ENCODE data around the gene BHLHA9. TPM values are rescaled to one million over a fixed set of nuclear protein-coding genes. Genes with fewer than 3 reads are reported as not detected.

Gene BHLHA9
- total and polyA plus RNA-seq, 2 donors (not counting 3 experiments of a cell fraction or from before 2014, with no cell fraction given): not detected

GRCh38 chr17:1302761-1303160 lies 32.5 kb downstream of the BHLHA9 start:
- POLR2A ChIA-PET: no interaction called here
- H3K27me3 ChIP-seq (ENCODE audit: control insufficient read depth in 2 of 2, insufficient read depth in 2 of 2, low read length in 2 of 2): peaks cover 5 to 11% of the 10 kb centered on the region in 2 experiments
- no peak overlapping the region for H3K27ac ChIP-seq (ENCODE audit: insufficient read depth, low read depth, low read length)
- TF ChIP-seq JUN (IDR thresholded peaks at IDR 0.05; ENCODE audit: borderline replicate concordance, insufficient read depth, insufficient read length, low read depth) (no peak), POLR2A (IDR thresholded peaks at IDR 0.05; ENCODE audit: low read depth, low read length) (no peak), GATA2 (IDR thresholded peaks at IDR 0.05; ENCODE audit: insufficient read depth, insufficient read length, low read depth, low read length) (no peak), FOS (IDR thresholded peaks at IDR 0.05; ENCODE audit: borderline replicate concordance, insufficient read depth, low read length) (no peak), EZH2 (IDR thresholded peaks at IDR 0.05; ENCODE audit: borderline replicate concordance, low read depth, low read length, severe bottlenecking) (no peak), MYC (IDR thresholded peaks at IDR 0.05; ENCODE audit: low read depth, low read length) (no peak)
- no peaks in the 10 kb centered on the region for H3K79me2 ChIP-seq (ENCODE audit: control insufficient read depth, insufficient read depth, low read length)
- no peak overlapping the region for H2AFZ ChIP-seq (ENCODE audit: low read depth, low read length)
- H4K20me1 ChIP-seq (replicated peaks; ENCODE audit: control insufficient read depth, extremely low read depth, insufficient read depth, low read length): no peaks in the 10 kb centered on the region
- H3K9ac ChIP-seq (replicated peaks; ENCODE audit: extremely low read depth, insufficient read depth, low read length): no peak overlapping the region
- intact Hi-C loops (cut with micrococcal nuclease) (no loop called here), dilution Hi-C loops (cut with MboI; ENCODE audit: extremely low pct_ligation_motif_present, low sequenced_read_pairs) (no loop called here)
- BruUV-seq (replicated peaks): no TSS peak
- no peaks in the 10 kb centered on the region for H3K36me3 ChIP-seq (ENCODE audit: control insufficient read depth in 2 of 2, extremely low read depth in 1 of 2, insufficient read depth in 2 of 2, low read length in 2 of 2)
- DNase-seq (ENCODE audit: low read depth, low spot score): no peak
- H3K4me2 ChIP-seq (ENCODE audit: insufficient read depth, low read length): no peak overlapping the region
- H3K4me3 ChIP-seq (replicated peaks in 1 of 3; ENCODE audit: insufficient read depth in 1 of 3, low read depth in 1 of 3, low read length in 3 of 3): no peak overlapping the region
- CTCF ChIA-PET: interaction anchor here (1.0 kb wide), 1 partner anchor 12 kb away, joined by 3 read pairs; no protein-coding TSS in a partner anchor
- H3K9me3 ChIP-seq (replicated peaks; ENCODE audit: control insufficient read depth, insufficient read depth, low read length): no peaks in the 10 kb centered on the region
- no peaks in the 10 kb centered on the region for H3K4me1 ChIP-seq (ENCODE audit: control insufficient read depth, extremely low read depth, insufficient read depth, low read length)
- H3K9me1 ChIP-seq (replicated peaks; ENCODE audit: control insufficient read depth, extremely low read depth, insufficient read depth, low read length): no peaks in the 10 kb centered on the region
- FAIRE-seq: no peak

- BruUV-seq (replicated peaks): no TSS peak
- H3K9ac ChIP-seq (replicated peaks; ENCODE audit: extremely low read depth, insufficient read depth, low read length): no peak overlapping the region
- H3K27me3 ChIP-seq (ENCODE audit: control insufficient read depth in 2 of 2, insufficient read depth in 2 of 2, low read length in 2 of 2): no peaks in the 10 kb centered on the region
- H3K9me1 ChIP-seq (replicated peaks; ENCODE audit: control insufficient read depth, extremely low read depth, insufficient read depth, low read length): no peaks in the 10 kb centered on the region
- ChIA-PET CTCF (interaction anchor here (1.8 kb wide), 1 partner anchor 28 kb away, joined by 5 read pairs; no protein-coding TSS in a partner anchor), POLR2A (no interaction called here)
- no peaks in the 10 kb centered on the region for H3K79me2 ChIP-seq (ENCODE audit: control insufficient read depth, insufficient read depth, low read length)
- H3K4me3 ChIP-seq (replicated peaks in 1 of 3; ENCODE audit: insufficient read depth in 1 of 3, low read depth in 1 of 3, low read length in 3 of 3): no peak overlapping the region
- dilution Hi-C loops (cut with MboI; ENCODE audit: extremely low pct_ligation_motif_present, low sequenced_read_pairs) (no loop called here), intact Hi-C loops (cut with micrococcal nuclease) (no loop called here)
- TF ChIP-seq POLR2AphosphoS5 (IDR thresholded peaks at IDR 0.05; ENCODE audit: insufficient read depth, low read depth, low read length) (no peak), POLR2A (IDR thresholded peaks at IDR 0.05; ENCODE audit: low read depth, low read length) (no peak)
- FAIRE-seq (no peak), DNase-seq (ENCODE audit: low read depth, low spot score) (no peak)
- no peaks in the 10 kb centered on the region for H3K4me1 ChIP-seq (ENCODE audit: control insufficient read depth, extremely low read depth, insufficient read depth, low read length)
- no peaks in the 10 kb centered on the region for H3K9me3 ChIP-seq (replicated peaks; ENCODE audit: control insufficient read depth, insufficient read depth, low read length)
- H3K4me2 ChIP-seq (ENCODE audit: insufficient read depth, low read length): no peak overlapping the region
- no peaks in the 10 kb centered on the region for H3K36me3 ChIP-seq (ENCODE audit: control insufficient read depth in 2 of 2, extremely low read depth in 1 of 2, insufficient read depth in 2 of 2, low read length in 2 of 2)
- no peak overlapping the region for H3K27ac ChIP-seq (ENCODE audit: insufficient read depth, low read depth, low read length)
- no peaks in the 10 kb centered on the region for H4K20me1 ChIP-seq (replicated peaks; ENCODE audit: control insufficient read depth, extremely low read depth, insufficient read depth, low read length)
- no peak overlapping the region for H2AFZ ChIP-seq (ENCODE audit: low read depth, low read length)
Observed at GRCh38 chr17:1304522-1304921, 34.3 kb downstream of the BHLHA9 start.

Data from endothelial cell of umbilical vein (primary cell).